ENCODE results near the gene PAN3.
"Not testable (repeated sequence)": the region's sequence is repeated elsewhere in the genome, so short reads cannot be mapped to it uniquely, and the experiment has no call there.

The PAN3 gene

GRCh38 chr13:28128030-28128429 lies 10.3 kb upstream of the PAN3 start:
- Mint-ChIP-seq H3K9me3 (no peaks in the 10 kb centered on the region), H3K27ac (peak overlapping the region in 1 of 2 donors; percentile 86), H3K4me1 (no peaks in the 10 kb centered on the region), H3K27me3 (no peaks in the 10 kb centered on the region), H3K4me3 (no peak overlapping the region)
- ATAC-seq (no peak), DNase-seq (no peak)

GRCh38 chr13:28128926-28129325 lies 9.4 kb upstream of the PAN3 start:
- no peak overlapping the region for H3K4me3 Mint-ChIP-seq
- H3K4me1 Mint-ChIP-seq, result no peaks in the 10 kb centered on the region
- H3K27me3 Mint-ChIP-seq, result no peaks in the 10 kb centered on the region
- H3K27ac Mint-ChIP-seq, result peak overlapping the region in 1 of 2 donors; percentile 65
- no peaks in the 10 kb centered on the region for H3K9me3 Mint-ChIP-seq
- no peak for DNase-seq
- ATAC-seq, result no peak

GRCh38 chr13:28129911-28130693 lies 8.2 kb upstream of the PAN3 start:
- no peak overlapping the region for H3K27ac Mint-ChIP-seq
- no peaks in the 10 kb centered on the region for H3K27me3 Mint-ChIP-seq
- H3K4me3 Mint-ChIP-seq, result no peak overlapping the region
- DNase-seq (no peak), ATAC-seq (no peak)
- H3K9me3 Mint-ChIP-seq, result no peaks in the 10 kb centered on the region
- H3K4me1 Mint-ChIP-seq, result no peaks in the 10 kb centered on the region

GRCh38 chr13:28131646-28132045 lies 6.7 kb upstream of the PAN3 start:
- no peak for ATAC-seq
- Mint-ChIP-seq H3K4me3 (no peak overlapping the region), H3K4me1 (peaks cover 7% of the 10 kb centered on the region), H3K27ac (no peak overlapping the region), H3K27me3 (no peaks in the 10 kb centered on the region), H3K9me3 (no peaks in the 10 kb centered on the region)
- DNase-seq, result no peak

- Mint-ChIP-seq H3K9me3 (no peaks in the 10 kb centered on the region), H3K4me1 (peaks cover 35% of the 10 kb centered on the region), H3K4me3 (peak overlapping the region; percentile 72 to 85), H3K27ac (peak overlapping the region; percentile 99), H3K27me3 (no peaks in the 10 kb centered on the region)
- DNase-seq, result no peak
- ATAC-seq, result no peak
These were observed 1.4 kb upstream of the PAN3 start for GRCh38 chr13:28136916-28137315.

GRCh38 chr13:28137596-28137995 lies 749 bp upstream of the PAN3 start:
- ATAC-seq (no peak), DNase-seq (no peak)
- H3K27me3 Mint-ChIP-seq, result no peaks in the 10 kb centered on the region
- no peaks in the 10 kb centered on the region for H3K9me3 Mint-ChIP-seq
- peaks cover 42% of the 10 kb centered on the region for H3K4me1 Mint-ChIP-seq
- peak overlapping the region; percentile 99 for H3K27ac Mint-ChIP-seq
- peak overlapping the region; percentile 72 to 85 for H3K4me3 Mint-ChIP-seq

- peaks cover 47% of the 10 kb centered on the region for H3K4me1 Mint-ChIP-seq
These were observed 568 bp downstream of the PAN3 start for GRCh38 chr13:28138756-28139470.

GRCh38 chr13:28140433-28141125 lies 2.2 kb downstream of the PAN3 start:
- Mint-ChIP-seq H3K4me1 (peaks cover 47% of the 10 kb centered on the region), H3K27ac (peak overlapping the region in 1 of 2 donors; percentile 27), H3K4me3 (peak overlapping the region; percentile 72 to 85), H3K9me3 (no peaks in the 10 kb centered on the region), H3K27me3 (no peaks in the 10 kb centered on the region)
- ATAC-seq (no peak), DNase-seq (no peak)

More at GRCh38 chr13:28138756-28139470, 568 bp downstream of the PAN3 start:
- DNase-seq (peak; percentile 87 to 88), ATAC-seq (peak; percentile 84)
- Mint-ChIP-seq H3K9me3 (no peaks in the 10 kb centered on the region), H3K27ac (peak overlapping the region; percentile 99), H3K27me3 (no peaks in the 10 kb centered on the region), H3K4me3 (peak overlapping the region; percentile 72 to 85)

- not testable (repeated sequence) for ATAC-seq, H3K9me3 Mint-ChIP-seq, H3K27me3 Mint-ChIP-seq, DNase-seq
- H3K27ac Mint-ChIP-seq, result peak overlapping the region in 1 of 2 donors; percentile 80
- peak overlapping the region; percentile 7 to 79 for H3K4me3 Mint-ChIP-seq
- H3K4me1 Mint-ChIP-seq, result peaks cover 46% of the 10 kb centered on the region
These were observed 3.2 kb downstream of the PAN3 start for GRCh38 chr13:28141542-28141941.

- no peak overlapping the region for H3K4me3 Mint-ChIP-seq
- DNase-seq (no peak), ATAC-seq (no peak)
- no peak overlapping the region for H3K27ac Mint-ChIP-seq
- H3K9me3 Mint-ChIP-seq, result no peaks in the 10 kb centered on the region
- H3K4me1 Mint-ChIP-seq, result peaks cover 58% of the 10 kb centered on the region
- no peaks in the 10 kb centered on the region for H3K27me3 Mint-ChIP-seq
These were observed 6.7 kb downstream of the PAN3 start for GRCh38 chr13:28145049-28145448.

GRCh38 chr13:28147495-28147894 lies 9.2 kb downstream of the PAN3 start:
- Mint-ChIP-seq H3K4me3 (no peak overlapping the region), H3K27ac (no peak overlapping the region)

GRCh38 chr13:28159057-28159456 lies 20.7 kb downstream of the PAN3 start:
- Mint-ChIP-seq H3K27me3 (no peaks in the 10 kb centered on the region), H3K4me1 (peaks cover 36% of the 10 kb centered on the region), H3K27ac (no peak overlapping the region), H3K4me3 (no peak overlapping the region), H3K9me3 (peaks cover 16 to 21% of the 10 kb centered on the region in 2 donors)
- DNase-seq (no peak), ATAC-seq (no peak)

More at GRCh38 chr13:28147495-28147894, 9.2 kb downstream of the PAN3 start:
- H3K27me3 Mint-ChIP-seq, result no peaks in the 10 kb centered on the region
- H3K4me1 Mint-ChIP-seq, result peaks cover 48% of the 10 kb centered on the region
- no peaks in the 10 kb centered on the region for H3K9me3 Mint-ChIP-seq
- ATAC-seq (peak; percentile 80), DNase-seq (no peak)

- Mint-ChIP-seq H3K4me1 (peaks cover 47% of the 10 kb centered on the region), H3K4me3 (no peak overlapping the region), H3K27me3 (no peaks in the 10 kb centered on the region), H3K9me3 (peaks cover 15 to 16% of the 10 kb centered on the region in 2 donors), H3K27ac (no peak overlapping the region)
- ATAC-seq (no peak), DNase-seq (no peak)
These were observed 23.0 kb downstream of the PAN3 start for GRCh38 chr13:28161370-28161769.

GRCh38 chr13:28163587-28163986 lies 25.2 kb downstream of the PAN3 start:
- no peak overlapping the region for H3K27ac Mint-ChIP-seq
- peaks cover 46% of the 10 kb centered on the region for H3K4me1 Mint-ChIP-seq

GRCh38 chr13:28166257-28166656 lies 27.9 kb downstream of the PAN3 start:
- H3K27ac Mint-ChIP-seq, result no peak overlapping the region
- no peak for ATAC-seq
- H3K4me3 Mint-ChIP-seq, result no peak overlapping the region
- H3K9me3 Mint-ChIP-seq, result no peaks in the 10 kb centered on the region
- H3K4me1 Mint-ChIP-seq, result peaks cover 29% of the 10 kb centered on the region
- no peak for DNase-seq
- H3K27me3 Mint-ChIP-seq, result no peaks in the 10 kb centered on the region

More at GRCh38 chr13:28163587-28163986, 25.2 kb downstream of the PAN3 start:
- ATAC-seq (no peak), DNase-seq (no peak)
- Mint-ChIP-seq H3K9me3 (no peaks in the 10 kb centered on the region), H3K4me3 (no peak overlapping the region), H3K27me3 (no peaks in the 10 kb centered on the region)

GRCh38 chr13:28171266-28171665 lies 32.9 kb downstream of the PAN3 start:
- no peaks in the 10 kb centered on the region for H3K27me3 Mint-ChIP-seq
- DNase-seq (no peak), ATAC-seq (no peak)
- H3K27ac Mint-ChIP-seq, result no peak overlapping the region
- peaks cover 33% of the 10 kb centered on the region for H3K4me1 Mint-ChIP-seq
- H3K9me3 Mint-ChIP-seq, result no peaks in the 10 kb centered on the region
- H3K4me3 Mint-ChIP-seq, result no peak overlapping the region
